HG02970 (cell line): ENCODE data around the gene COL6A3.

Experiments
- ATAC-seq: cut with Tn5 transposase; IDR thresholded peaks from one replicate; pipeline ENCODE4 v1.9.1; 2021; ENCODE audit warnings: mild to moderate bottlenecking, moderate library complexity, moderate number of reproducible peaks; ENCODE audit not compliant: unreplicated experiment, low FRiP score

Gene COL6A3

GRCh38 chr2:237276716-237277490 lies 137.1 kb downstream of the COL6A3 start:
- no peak for ATAC-seq
